ENCODE results near the gene PREP. TPM values are rescaled to one million over a fixed set of nuclear protein-coding genes. Genes with fewer than 3 reads are reported as not detected.

PREP gene
- total RNA-seq, 2 donors from 2014 or later, result 8.9 to 54.5 TPM

Other genes starting within 250 kb of the PREP start
- gene POPDC3, start 223.1 kb downstream of the PREP start, total RNA-seq, result 1 to 10 TPM in 1 of 2 donors, not detected in 1; 2.3 TPM